Astrocyte (in vitro differentiated cells and primary cell): ENCODE measurements around the gene MTA2.

ENCODE experiments used
- CTCF ChIP-seq: IDR thresholded peaks from 2 replicates; pipeline ENCODE4 v1.5.1; 2011; ENCODE audit warnings: low read depth, mild to moderate bottlenecking, inconsistent platforms, low read length, moderate library complexity; ENCODE audit not compliant: insufficient read depth
- EZH2 ChIP-seq: IDR thresholded peaks from 2 replicates; pipeline ENCODE4 v1.6.1; 2012; ENCODE audit warnings: mild to moderate bottlenecking, low read length, inconsistent platforms; ENCODE audit not compliant: insufficient read depth

GRCh38 chr11:62595124-62595523 is 6.5 kb downstream of the MTA2 start:
- no peak for TF ChIP-seq CTCF
- no peak for TF ChIP-seq EZH2
